ENCODE data around the gene COX4I2. TPM values are rescaled to one million over a fixed set of nuclear protein-coding genes. Genes with fewer than 3 reads are reported as not detected.
"Not testable (repeated sequence)": the region's sequence is repeated elsewhere in the genome, so short reads cannot be mapped to it uniquely, and the experiment has no call there.

Gene COX4I2
- total and polyA plus RNA-seq, 11 donors, result 5.7 to 42.8 (median 11.3) TPM

GRCh38 chr20:31643522-31643921, 5.8 kb downstream of the COX4I2 start:
- ATAC-seq (no peak), DNase-seq (no peak)
- TF ChIP-seq CTCF (IDR thresholded peaks at IDR 0.05) (no peak), POLR2A (IDR thresholded peaks at IDR 0.05) (no peak)
- Histone ChIP-seq H3K4me3 (no peak overlapping the region), H3K27me3 (peaks cover 0 to 6% (median 0%) of the 10 kb centered on the region in 9 donors), H3K4me1 (peaks cover 0 to 4% (median 0%) of the 10 kb centered on the region in 12 donors), H3K27ac (no peak overlapping the region), H3K36me3 (no peaks in the 10 kb centered on the region), H3K9me3 (no peaks in the 10 kb centered on the region)
- WGBS, 4 donors, result 88 to 93% (median 89%) methylated on average over 4 of the region's 4 CpGs
- intact Hi-C loops (cut with DNase I), result no loop called here

GRCh38 chr20:31644701-31645100, 7.0 kb downstream of the COX4I2 start:
- ATAC-seq (peak in 2 of 4 donors; percentile 14 to 26), DNase-seq (peak in 1 of 5 donors; percentile 39)
- no peak for TF ChIP-seq POLR2A (IDR thresholded peaks at IDR 0.05)
- TF ChIP-seq CTCF (IDR thresholded peaks at IDR 0.05), result no peak
- intact Hi-C loops (cut with DNase I), result no loop called here
- Histone ChIP-seq H3K36me3 (no peaks in the 10 kb centered on the region), H3K27ac (no peak overlapping the region), H3K4me1 (peaks cover 0 to 4% (median 0%) of the 10 kb centered on the region in 12 donors), H3K4me3 (no peak overlapping the region), H3K27me3 (no peaks in the 10 kb centered on the region), H3K9me3 (no peaks in the 10 kb centered on the region)
- WGBS, 4 donors, result 75 to 86% (median 84%) methylated on average over 8 of the region's 8 CpGs

- H3K36me3 ChIP-seq; DNase-seq; ATAC-seq; H3K27me3 ChIP-seq; H3K27ac ChIP-seq; intact Hi-C loops (cut with DNase I); H3K9me3 ChIP-seq; H3K4me3 ChIP-seq; H3K4me1 ChIP-seq: not testable (repeated sequence)
- 77 to 94% (median 80%) methylated on average over 3 of the region's 3 CpGs for WGBS, 4 donors
These were observed 10.4 kb downstream of the COX4I2 start for GRCh38 chr20:31648104-31648503.

GRCh38 chr20:31652917-31653396, 15.2 kb downstream of the COX4I2 start:
- Histone ChIP-seq H3K4me1 (peaks cover 0 to 15% (median 9%) of the 10 kb centered on the region in 12 donors), H3K27ac (peak overlapping the region in 3 of 12 donors; percentile 15 to 31 (median 30)), H3K9me3 (no peaks in the 10 kb centered on the region), H3K27me3 (no peaks in the 10 kb centered on the region), H3K4me3 (no peak overlapping the region), H3K36me3 (no peaks in the 10 kb centered on the region)
- no peak for TF ChIP-seq CTCF (IDR thresholded peaks at IDR 0.05)
- no peak for TF ChIP-seq POLR2A (IDR thresholded peaks at IDR 0.05)
- intact Hi-C loops (cut with DNase I), result no loop called here
- peak in 3 of 4 donors; percentile 41 to 58 (median 48) for ATAC-seq
- no peak for DNase-seq
- WGBS, 4 donors, result 10 to 37% (median 17%) methylated on average over 5 of the region's 5 CpGs

GRCh38 chr20:31653561-31653960, 15.8 kb downstream of the COX4I2 start:
- WGBS, 4 donors, result 51 to 60% (median 56%) methylated on average over 5 of the region's 5 CpGs
- ATAC-seq (no peak), DNase-seq (no peak)
- intact Hi-C loops (cut with DNase I), result no loop called here
- H3K27me3 ChIP-seq, result no peaks in the 10 kb centered on the region
- no peak for TF ChIP-seq CTCF (IDR thresholded peaks at IDR 0.05)
- no peak for TF ChIP-seq POLR2A (IDR thresholded peaks at IDR 0.05)
- peak overlapping the region in 1 of 12 donors; percentile 30 for H3K27ac ChIP-seq
- no peaks in the 10 kb centered on the region for H3K36me3 ChIP-seq
- H3K9me3 ChIP-seq, result no peaks in the 10 kb centered on the region
- peaks cover 0 to 15% (median 9%) of the 10 kb centered on the region in 12 donors for H3K4me1 ChIP-seq
- no peak overlapping the region for H3K4me3 ChIP-seq

All from heart left ventricle (tissue), 16 donors.